Uterus (tissue), 2 donors: ENCODE data around the gene PEMT.

Source experiments
- POLR2A ChIP-seq, 2 donors: fragments of 450-650 bp; IDR thresholded peaks; one replicate each; pipeline ENCODE4 v1.6.1; 2016; ENCODE audit warnings: antibody characterized with exemption in 2 of 2, mild to moderate bottlenecking in 1 of 2, moderate library complexity in 1 of 2
- TF ChIP-seq, protein P1 (sequence below), 4 experiments: fragments of 200-600 bp in 2 of 4; fragments of 450-650 bp in 2 of 4; sonication (generic) in 2 of 4; IDR thresholded peaks; one replicate each; pipeline ENCODE4 v1.5.1; 2016 to 2019; ENCODE audit warnings: antibody characterized with exemption in 4 of 4, mild to moderate bottlenecking in 2 of 4, moderate library complexity in 1 of 4

DNA sequence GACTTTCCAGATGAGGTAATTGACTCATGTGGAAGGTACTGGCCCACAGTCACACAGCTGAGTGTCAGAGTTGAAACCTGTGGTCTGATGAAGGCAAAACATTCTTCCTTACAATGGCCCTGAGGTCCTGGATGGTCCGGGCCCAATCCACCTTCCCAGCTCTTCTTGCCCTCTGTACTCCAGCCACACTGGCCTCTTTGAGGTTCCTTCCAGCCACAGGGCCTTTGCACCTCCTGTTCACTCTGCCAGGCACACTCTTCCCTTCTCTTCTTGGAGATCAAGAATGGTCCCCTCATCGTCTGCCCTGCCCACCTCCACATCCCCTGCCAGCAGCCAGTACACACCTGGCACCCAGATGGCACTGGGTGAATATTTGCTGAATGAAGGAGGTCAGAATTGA is 6.5 kb upstream of the PEMT start:
- TF ChIP-seq, protein P1, sequence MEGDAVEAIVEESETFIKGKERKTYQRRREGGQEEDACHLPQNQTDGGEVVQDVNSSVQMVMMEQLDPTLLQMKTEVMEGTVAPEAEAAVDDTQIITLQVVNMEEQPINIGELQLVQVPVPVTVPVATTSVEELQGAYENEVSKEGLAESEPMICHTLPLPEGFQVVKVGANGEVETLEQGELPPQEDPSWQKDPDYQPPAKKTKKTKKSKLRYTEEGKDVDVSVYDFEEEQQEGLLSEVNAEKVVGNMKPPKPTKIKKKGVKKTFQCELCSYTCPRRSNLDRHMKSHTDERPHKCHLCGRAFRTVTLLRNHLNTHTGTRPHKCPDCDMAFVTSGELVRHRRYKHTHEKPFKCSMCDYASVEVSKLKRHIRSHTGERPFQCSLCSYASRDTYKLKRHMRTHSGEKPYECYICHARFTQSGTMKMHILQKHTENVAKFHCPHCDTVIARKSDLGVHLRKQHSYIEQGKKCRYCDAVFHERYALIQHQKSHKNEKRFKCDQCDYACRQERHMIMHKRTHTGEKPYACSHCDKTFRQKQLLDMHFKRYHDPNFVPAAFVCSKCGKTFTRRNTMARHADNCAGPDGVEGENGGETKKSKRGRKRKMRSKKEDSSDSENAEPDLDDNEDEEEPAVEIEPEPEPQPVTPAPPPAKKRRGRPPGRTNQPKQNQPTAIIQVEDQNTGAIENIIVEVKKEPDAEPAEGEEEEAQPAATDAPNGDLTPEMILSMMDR (IDR thresholded peaks at IDR 0.05), result no peak
- no peak for TF ChIP-seq POLR2A (IDR thresholded peaks at IDR 0.05)
